Panc1 (cell line): Measurements from ENCODE around the gene CD5L. TPM values are rescaled to one million over a fixed set of nuclear protein-coding genes. Genes with fewer than 3 reads are reported as not detected.

Experiments used
- ATAC-seq: fragments of 200-7000 bp; cut with Tn5 transposase; 2 replicates; pipeline ENCODE4 v1.9.1; 2020; ENCODE audit warnings: mild to moderate bottlenecking, moderate library complexity
- BruUV-seq: library from RNA; stranded (reverse); fragments of 400-500 nt; replicated peaks from 2 replicates; lab custom pipeline; 2021; lab: Mats Ljungman, UMichigan
- CTCF ChIA-PET: fragments of 300-600 bp; sonication (Branson Sonifier 250); formaldehyde crosslinking; loops from one replicate; lab custom pipeline; 2022; ENCODE audit warnings: antibody characterized with exemption; lab: Charles Lee
- POLR2A ChIA-PET: fragments of 300-600 bp; sonication (Branson Sonifier 250); formaldehyde crosslinking; loops from one replicate; lab custom pipeline; 2022; ENCODE audit warnings: antibody characterized with exemption; lab: Charles Lee
- DNase-seq: peaks from one replicate; pipeline ENCODE4 v3.0.0-alpha.2; 2010; ENCODE audit warnings: low read depth, low spot score
- H3K27ac ChIP-seq: 2 replicates; pipeline ENCODE4 v1.5.1; 2011; ENCODE audit warnings: mild to moderate bottlenecking, low read length, inconsistent platforms
- H3K27me3 ChIP-seq: fragments of 200-500 bp; sonication (Bioruptor generic); 2 replicates; pipeline ENCODE4 v1.6.0; 2014; ENCODE audit warnings: low read length, inconsistent platforms; ENCODE audit not compliant: control insufficient read depth, insufficient read depth
- H3K36me3 ChIP-seq: fragments of 200-500 bp; sonication (Bioruptor generic); 2 replicates; pipeline ENCODE4 v1.5.1; 2014; ENCODE audit warnings: inconsistent platforms, mild to moderate bottlenecking, low read length, moderate library complexity; ENCODE audit not compliant: control insufficient read depth, insufficient read depth
- H3K4me1 ChIP-seq: 2 replicates; pipeline ENCODE4 v1.5.1; 2011; ENCODE audit warnings: inconsistent platforms, mild to moderate bottlenecking, low read length, moderate library complexity; ENCODE audit not compliant: control insufficient read depth, insufficient read depth
- H3K4me3 ChIP-seq, 2 experiments: 2 replicates each; pipeline ENCODE4 v1.5.1; 2011 to 2012; ENCODE audit warnings: low read depth in 2 of 2, low read length in 2 of 2, mild to moderate bottlenecking in 2 of 2, inconsistent platforms in 1 of 2, moderate library complexity in 1 of 2
- H3K9me3 ChIP-seq: fragments of 200-500 bp; sonication (Bioruptor generic); 2 replicates; pipeline ENCODE4 v1.5.1; 2014; ENCODE audit warnings: low read depth, mild to moderate bottlenecking, inconsistent platforms, low read length, moderate library complexity; ENCODE audit not compliant: control insufficient read depth, insufficient read depth
- CTCF ChIP-seq: fragments of 450-650 bp; IDR thresholded peaks from 2 replicates; pipeline ENCODE4 v1.5.1; 2017; ENCODE audit warnings: mild to moderate bottlenecking
- POLR2AphosphoS5 ChIP-seq: IDR thresholded peaks from 2 replicates; pipeline ENCODE4 v1.6.1; 2012; ENCODE audit warnings: mild to moderate bottlenecking, low read depth, low read length, moderate library complexity
- REST ChIP-seq, 2 experiments: IDR thresholded peaks; 2 replicates each; pipeline ENCODE4 v1.6.1; 2011 to 2012; ENCODE audit warnings: low read depth in 2 of 2, control low read depth in 1 of 2, low read length in 1 of 2, mild to moderate bottlenecking in 1 of 2, moderate library complexity in 1 of 2; ENCODE audit not compliant: insufficient read depth in 1 of 2
- SIN3A ChIP-seq: IDR thresholded peaks from 2 replicates; pipeline ENCODE4 v1.6.1; 2012; ENCODE audit warnings: low read depth, mild to moderate bottlenecking, low read length, moderate library complexity, borderline replicate concordance; ENCODE audit not compliant: insufficient read depth
- TCF7L2 ChIP-seq: IDR thresholded peaks from 2 replicates; pipeline ENCODE4 v1.6.1; 2011; ENCODE audit warnings: mild to moderate bottlenecking, low read depth, low read length, inconsistent platforms
- in situ Hi-C: cut with HindIII; loops from 2 replicates; pipeline ENCODE4 v1.10.0; 2016; ENCODE audit warnings: low sequenced_read_pairs, low pct_unique_long_range_greater_than_20kb
- intact Hi-C: fragments of 100-400 bp; cut with micrococcal nuclease; formaldehyde crosslinking; loops from one replicate; pipeline ENCODE4 v1.10.0; 2022; ENCODE audit not compliant: unreplicated experiment
- total RNA-seq: library from RNA; stranded (reverse); gene quantifications from one replicate; pipeline ENCODE4 v1.2.1, GENCODE V29; 2021; ENCODE audit not compliant: unreplicated experiment

The CD5L gene
- total RNA-seq, 1 experiment from 2014 or later, result not detected

GRCh38 chr1:157870490-157870889 lies 28.9 kb upstream of the CD5L start:
- no peaks in the 10 kb centered on the region for H3K36me3 ChIP-seq
- POLR2A ChIA-PET, result no interaction called here
- no peaks in the 10 kb centered on the region for H3K9me3 ChIP-seq
- CTCF ChIA-PET, result no interaction called here
- in situ Hi-C loops, result no loop called here
- no TSS peak for BruUV-seq
- intact Hi-C loops, result no loop called here
- H3K4me3 ChIP-seq, result no peak overlapping the region
- DNase-seq (no peak), ATAC-seq (no peak)
- peaks cover 5% of the 10 kb centered on the region; the same call in 1 of the 2 replicates for H3K27me3 ChIP-seq
- H3K4me1 ChIP-seq, result no peaks in the 10 kb centered on the region
- TF ChIP-seq TCF7L2, result no peak
- no peak for TF ChIP-seq REST (IDR thresholded peaks at IDR 0.05; ENCODE audit: insufficient read depth in 1 of 2, low read depth in 2 of 2, low read length in 1 of 2)
- no peak for TF ChIP-seq SIN3A
- TF ChIP-seq POLR2AphosphoS5, result no peak
- no peak for TF ChIP-seq CTCF
- no peak overlapping the region for H3K27ac ChIP-seq

GRCh38 chr1:157868654-157869053 lies 27.0 kb upstream of the CD5L start:
- in situ Hi-C loops, result no loop called here
- intact Hi-C loops, result no loop called here

More at GRCh38 chr1:157868654-157869053, 27.0 kb upstream of the CD5L start:
- Histone ChIP-seq H3K4me3 (no peak overlapping the region), H3K27ac (no peak overlapping the region), H3K36me3 (no peaks in the 10 kb centered on the region), H3K9me3 (no peaks in the 10 kb centered on the region), H3K27me3 (peaks cover 5% of the 10 kb centered on the region; the same call in 1 of the 2 replicates), H3K4me1 (no peaks in the 10 kb centered on the region)
- ATAC-seq, result no peak
- POLR2A ChIA-PET, result no interaction called here
- no peak for DNase-seq
- BruUV-seq, result no TSS peak
- CTCF ChIA-PET, result no interaction called here
- TF ChIP-seq POLR2AphosphoS5 (no peak), TCF7L2 (no peak), SIN3A (no peak), REST (IDR thresholded peaks at IDR 0.05; ENCODE audit: insufficient read depth in 1 of 2, low read depth in 2 of 2, low read length in 1 of 2) (no peak), CTCF (no peak)
